ENCODE results near the gene DCUN1D3. TPM values are rescaled to one million over a fixed set of nuclear protein-coding genes. Genes with fewer than 3 reads are reported as not detected.

Gene DCUN1D3
- total RNA-seq, 1 donor from 2014 or later = 4.1 TPM

GRCh38 chr16:20944861-20945574 is 44.9 kb upstream of the DCUN1D3 start:
- ChIA-PET POLR2A (no interaction called here), CTCF (interaction anchor here (1.6 kb wide), 1 partner anchor 95 kb away, joined by 5 read pairs; no protein-coding TSS in a partner anchor)
- TF ChIP-seq CTCF (IDR thresholded peaks at IDR 0.05) = no peak
- Mint-ChIP-seq H3K9me3 (no peaks in the 10 kb centered on the region), H3K36me3 (ENCODE audit: low read depth) (no peaks in the 10 kb centered on the region), H3K27me3 (no peaks in the 10 kb centered on the region), H3K4me3 (no peak overlapping the region), H3K27ac (no peak overlapping the region), H3K4me1 (peaks cover 2% of the 10 kb centered on the region)
- ATAC-seq (ENCODE audit: low read depth) (no peak), DNase-seq (no peak)
- intact Hi-C loops (cut with micrococcal nuclease) = loop anchor here (1.0 to 10.0 kb wide), 2 partner anchors 70 to 95 kb away; no protein-coding TSS in a partner anchor

- ChIA-PET CTCF (no interaction called here), POLR2A (interaction anchor here (0.7 kb wide), 1 partner anchor 91 kb away, joined by 9 read pairs; no protein-coding TSS in a partner anchor)
- H3K4me1 Mint-ChIP-seq = peaks cover 2% of the 10 kb centered on the region
These were observed 42.1 kb upstream of the DCUN1D3 start for GRCh38 chr16:20942256-20942655.

GRCh38 chr16:20941636-20941926 is 41.4 kb upstream of the DCUN1D3 start:
- Mint-ChIP-seq H3K4me1 (peaks cover 2% of the 10 kb centered on the region), H3K36me3 (ENCODE audit: low read depth) (no peaks in the 10 kb centered on the region), H3K27ac (no peak overlapping the region), H3K27me3 (no peaks in the 10 kb centered on the region), H3K9me3 (no peaks in the 10 kb centered on the region), H3K4me3 (no peak overlapping the region)
- no peak for TF ChIP-seq CTCF (IDR thresholded peaks at IDR 0.05)
- intact Hi-C loops (cut with micrococcal nuclease) = loop anchor here (10.0 kb wide), 1 partner anchor 67 kb away; no protein-coding TSS in a partner anchor
- ATAC-seq (ENCODE audit: low read depth) (no peak), DNase-seq (no peak)
- ChIA-PET CTCF (no interaction called here), POLR2A (no interaction called here)

More at GRCh38 chr16:20942256-20942655, 42.1 kb upstream of the DCUN1D3 start:
- Mint-ChIP-seq H3K4me3 (no peak overlapping the region), H3K36me3 (ENCODE audit: low read depth) (no peaks in the 10 kb centered on the region), H3K27me3 (no peaks in the 10 kb centered on the region), H3K27ac (no peak overlapping the region), H3K9me3 (no peaks in the 10 kb centered on the region)
- no peak for DNase-seq
- intact Hi-C loops (cut with micrococcal nuclease) = loop anchor here (10.0 kb wide), 1 partner anchor 67 kb away; no protein-coding TSS in a partner anchor
- no peak for TF ChIP-seq CTCF (IDR thresholded peaks at IDR 0.05)
- no peak for ATAC-seq (ENCODE audit: low read depth)

DNA sequence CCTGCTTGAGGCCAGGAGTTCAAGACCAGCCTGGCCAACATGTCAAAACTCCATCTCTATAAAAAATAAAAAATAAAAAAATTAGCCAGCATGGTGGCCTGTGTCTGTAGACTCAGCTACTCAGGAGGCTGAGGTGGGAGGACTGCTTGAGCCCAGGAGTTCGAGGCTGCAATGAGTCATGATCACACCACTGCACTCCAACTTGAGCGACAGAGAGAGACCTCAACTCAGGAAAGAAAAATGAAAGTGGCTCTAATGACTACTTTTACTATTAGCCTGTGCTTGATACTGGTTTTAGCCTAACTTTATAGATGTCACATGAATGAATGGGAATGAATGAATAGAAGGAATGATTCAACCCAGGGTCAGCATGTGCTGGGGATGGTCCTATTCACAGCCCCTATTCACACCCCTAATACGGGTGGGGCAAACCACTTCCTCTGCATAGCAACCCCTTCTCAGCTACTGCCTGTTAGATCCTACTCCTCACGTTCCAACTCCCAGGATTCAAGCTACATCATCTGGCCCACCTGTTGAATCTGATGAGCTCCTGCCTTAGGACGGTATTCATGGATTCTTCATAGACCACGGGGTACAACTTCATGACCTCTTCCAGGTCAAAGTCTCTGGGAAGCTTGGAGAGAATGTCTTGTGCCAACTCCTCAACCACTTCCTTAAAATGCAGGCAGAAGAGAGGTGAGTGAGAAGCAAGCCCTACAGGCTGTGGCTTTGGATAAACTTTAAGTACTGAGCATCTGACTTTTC is 40.9 kb upstream of the DCUN1D3 start:
- H3K27ac Mint-ChIP-seq = no peak overlapping the region
- TF ChIP-seq CTCF (IDR thresholded peaks at IDR 0.05) = no peak
- no peak overlapping the region for H3K4me3 Mint-ChIP-seq
- H3K27me3 Mint-ChIP-seq = no peaks in the 10 kb centered on the region
- ATAC-seq (ENCODE audit: low read depth) = no peak
- H3K4me1 Mint-ChIP-seq = peaks cover 2% of the 10 kb centered on the region
- H3K9me3 Mint-ChIP-seq = no peaks in the 10 kb centered on the region
- no peak for DNase-seq
- POLR2A ChIA-PET = no interaction called here
- CTCF ChIA-PET = no interaction called here
- no peaks in the 10 kb centered on the region for H3K36me3 Mint-ChIP-seq (ENCODE audit: low read depth)
- intact Hi-C loops (cut with micrococcal nuclease) = loop anchor here (10.0 kb wide), 1 partner anchor 66 kb away; no protein-coding TSS in a partner anchor

DNA sequence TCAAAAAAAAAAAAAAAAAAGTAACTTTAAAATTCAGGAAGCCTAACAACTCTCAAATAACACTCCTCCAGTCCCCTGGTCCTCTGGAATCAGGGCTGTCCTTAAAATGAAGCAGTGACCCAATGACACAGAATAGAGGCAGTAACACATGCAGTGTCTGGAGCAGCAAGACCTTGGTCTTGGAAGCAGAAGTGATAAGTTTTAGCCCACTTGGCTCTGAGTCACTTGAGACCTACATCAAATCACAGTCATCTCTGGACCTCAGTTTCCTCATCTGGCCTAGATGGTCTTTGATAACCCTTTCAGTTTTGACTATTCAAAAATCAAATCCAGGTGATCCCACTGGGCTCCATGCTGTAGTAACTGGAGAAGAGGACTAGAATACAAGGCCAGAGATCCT is 39.5 kb upstream of the DCUN1D3 start:
- no peak overlapping the region for H3K4me3 Mint-ChIP-seq
- ChIA-PET CTCF (no interaction called here), POLR2A (no interaction called here)
- TF ChIP-seq CTCF (IDR thresholded peaks at IDR 0.05) = no peak
- H3K27me3 Mint-ChIP-seq = no peaks in the 10 kb centered on the region
- DNase-seq (no peak), ATAC-seq (ENCODE audit: low read depth) (no peak)
- intact Hi-C loops (cut with micrococcal nuclease) = loop anchor here (10.0 kb wide), 1 partner anchor 65 kb away; no protein-coding TSS in a partner anchor
- H3K27ac Mint-ChIP-seq = no peak overlapping the region
- peaks cover 2% of the 10 kb centered on the region for H3K4me1 Mint-ChIP-seq
- no peaks in the 10 kb centered on the region for H3K9me3 Mint-ChIP-seq
- no peaks in the 10 kb centered on the region for H3K36me3 Mint-ChIP-seq (ENCODE audit: low read depth)

Data from activated B cell treated with CpG ODN at 0.5 μM for 24 hours (primary cell).